Lower leg skin (tissue), 3 donors: Measurements from ENCODE around the gene UBR4.

ENCODE experiments used
- CTCF ChIP-seq, 3 donors: fragments of 450-650 bp; IDR thresholded peaks; one replicate each; pipeline ENCODE4 v1.5.1; 2016; ENCODE audit warnings: antibody characterized with exemption in 3 of 3, mild to moderate bottlenecking in 3 of 3, moderate library complexity in 2 of 3
- POLR2A ChIP-seq, 2 donors: fragments of 450-650 bp; IDR thresholded peaks; one replicate each; pipeline ENCODE4 v1.6.1; 2016 to 2017; ENCODE audit warnings: antibody characterized with exemption in 2 of 2, mild to moderate bottlenecking in 1 of 2, moderate library complexity in 1 of 2

- TF ChIP-seq CTCF (IDR thresholded peaks at IDR 0.05) (no peak), POLR2A (IDR thresholded peaks at IDR 0.05) (no peak)
Measured at GRCh38 chr1:19036041-19036812, 173.8 kb downstream of the UBR4 start.
